Heart right ventricle (tissue), 16 donors: Measurements from ENCODE around the gene RAX. TPM values are rescaled to one million over a fixed set of nuclear protein-coding genes. Genes with fewer than 3 reads are reported as not detected.
A peak's percentile ranks its signal among the peaks of the same experiment; 100 is the strongest.

Experiments used
- ATAC-seq, 8 donors: fragments of 200-7000 bp; cut with Tn5 transposase; one replicate each; pipeline ENCODE4 v1.9.1; 2020; ENCODE audit warnings: mild to moderate bottlenecking in 8 of 8, moderate library complexity in 8 of 8, moderate number of reproducible peaks in 1 of 8
- DNase-seq, 2 donors: peaks; one replicate each; pipeline ENCODE4 v3.0.0-alpha.2; 2020
- H3K27ac ChIP-seq, 10 donors: fragments of 200-600 bp; sonication (generic) in 2 of 10; one replicate each; pipeline versions ENCODE4 v1.5.0 to v1.8.0; 2020 to 2022; ENCODE audit warnings: mild to moderate bottlenecking in 3 of 10
- H3K27me3 ChIP-seq, 7 donors: fragments of 200-600 bp; one replicate each; pipeline ENCODE4 v1.8.0; 2021 to 2022; ENCODE audit warnings: mild to moderate bottlenecking in 2 of 7
- H3K36me3 ChIP-seq, 9 donors: fragments of 200-600 bp; sonication (generic) in 1 of 9; one replicate each; pipeline versions ENCODE4 v1.5.0 to v1.8.0; 2020 to 2022; ENCODE audit warnings: mild to moderate bottlenecking in 2 of 9
- H3K4me1 ChIP-seq, 9 donors: fragments of 200-600 bp; sonication (generic) in 1 of 9; one replicate each; pipeline versions ENCODE4 v1.5.0 to v1.8.0; 2020 to 2022; ENCODE audit warnings: mild to moderate bottlenecking in 4 of 9
- H3K4me3 ChIP-seq, 10 donors: fragments of 200-600 bp; sonication (generic) in 2 of 10; one replicate each; pipeline versions ENCODE4 v1.5.0 to v1.8.0; 2020 to 2022; ENCODE audit warnings: mild to moderate bottlenecking in 7 of 10, moderate library complexity in 2 of 10
- H3K9me3 ChIP-seq, 11 donors: fragments of 200-600 bp in 10 of 11; sonication (generic) in 2 of 11; one replicate each; pipeline versions ENCODE4 v1.5.0 to v1.8.0; 2013 to 2022; ENCODE audit warnings: mild to moderate bottlenecking in 2 of 11, control low read depth in 1 of 11, moderate library complexity in 1 of 11
- CTCF ChIP-seq, 9 donors: fragments of 200-600 bp; sonication (generic) in 2 of 9; IDR thresholded peaks; one replicate each; pipeline versions ENCODE4 v1.5.0 to v1.8.0; 2021 to 2022; ENCODE audit warnings: antibody characterized with exemption in 9 of 9, mild to moderate bottlenecking in 5 of 9, moderate library complexity in 1 of 9
- WGBS, 2 donors: extraction: QIAGEN DNeasy Blood & Tissue Kit; methylation state at CpG; one replicate each; pipeline ENCODE4 v1.1.7; 2013; ENCODE audit warnings: inconsistent platforms in 1 of 2; 5-methylcytosine and 5-hydroxymethylcytosine counted together
- intact Hi-C, 10 donors: fragments of 100-400 bp; cut with DNase I; formaldehyde crosslinking; loops; one replicate each; pipeline versions ENCODE4 v1.11.1 to v1.14.2; 2022
- polyA plus RNA-seq, 2 donors: library from polyadenylated mRNA; stranded (reverse); fragments of 200-250 nt; gene quantifications; one replicate each; pipeline ENCODE4 v1.2.3, GENCODE V29; 2013
- total RNA-seq, 10 donors: library from RNA; stranded (reverse); fragmentation: NEBNext Ultra II Directional in 3 of 10; extraction: Animal tissue kit (Norgen Biotek cat#: 25700) in 3 of 10; gene quantifications; one replicate each; pipeline versions ENCODE4 v1.2.1 to v1.2.4, GENCODE V29; 2021 to 2023
- donor health status: Arrhythmogenic right ventricular cardiomyopathy.
- donor health status: ischemic (EF 13 %, LVEDD 7.1; RV severe dilation, severe dysfunction).
- donor health status: healthy with polysubstance abuse.
- donor health status: DM: no; HTN: yes; CAD: no.
- donor health status: DM: no; HTN: no; CAD: no.
- donor health status: ischemic (EF 25% LVEDD 6.9; RV normal size, moderate dysfunction).
- donor health status: ischemic (EF 25% LVEDD 5.7; RV mildly dilated, moderate dysfunction).
- donor health status: healthy.
- donor health status: DM: yes; HTN: yes; CAD: no.
- donor health status: Ischemic cardiomyopathy.
- donor health status: ischemic (EF 35%, LVEDD 5.7; RV mildly dilated, moderate dysfunction).
- donor health status: nonischemic (EF 11% LVEDD 7.7; RV severe dilation, severe dysfunction).
- donor health status: DM: yes; HTN: yes; CAD: no.
- donor health status: PGD.
- donor health status: ischemic (EF 29% LVEDD 5.4; RV normal size, mild dysfunction).
- donor health status: nonischemic (EF 23%, LVEDD 6.1; RV moderate dilation, normal function).

The RAX gene
- total and polyA plus RNA-seq, 12 donors = not detected

GRCh38 chr18:59249199-59249774 is 24.0 kb downstream of the RAX start:
- H3K27ac ChIP-seq = no peak overlapping the region
- DNase-seq (peak in 1 of 2 donors; percentile 42), ATAC-seq (peak in 4 of 8 donors; percentile 33 to 64 (median 45))
- H3K27me3 ChIP-seq = peaks cover 8 to 56% (median 41%) of the 10 kb centered on the region in 7 donors
- H3K4me1 ChIP-seq = no peaks in the 10 kb centered on the region
- no peaks in the 10 kb centered on the region for H3K9me3 ChIP-seq
- intact Hi-C loops = loop anchor here in 8 of 10 donors (2.0 to 10.0 kb wide), 4 partner anchors 56 to 154 kb away; no protein-coding TSS in a partner anchor
- H3K4me3 ChIP-seq = no peak overlapping the region
- H3K36me3 ChIP-seq = no peaks in the 10 kb centered on the region
- peak; percentile 22 to 75 (median 66) for TF ChIP-seq CTCF (IDR thresholded peaks at IDR 0.05)
- 22 to 23% methylated on average over 5 of the region's 5 CpGs for WGBS, 2 donors

- Histone ChIP-seq H3K9me3 (no peaks in the 10 kb centered on the region), H3K27me3 (peaks cover 8 to 60% (median 46%) of the 10 kb centered on the region in 7 donors), H3K27ac (no peak overlapping the region), H3K36me3 (no peaks in the 10 kb centered on the region), H3K4me3 (no peak overlapping the region), H3K4me1 (no peaks in the 10 kb centered on the region)
- intact Hi-C loops = loop anchor here in 5 of 10 donors (5.0 to 10.0 kb wide), 2 partner anchors 58 to 156 kb away; no protein-coding TSS in a partner anchor
- WGBS, 2 donors = 22 to 31% methylated on average over 4 of the region's 4 CpGs
- no peak for ATAC-seq
- no peak for TF ChIP-seq CTCF (IDR thresholded peaks at IDR 0.05)
- no peak for DNase-seq
Measured at GRCh38 chr18:59246796-59247195, 26.5 kb downstream of the RAX start.

- 89 to 100% methylated on average over 2 of the region's 2 CpGs for WGBS, 2 donors
- no peak overlapping the region for H3K27ac ChIP-seq
- H3K4me3 ChIP-seq = no peak overlapping the region
- H3K9me3 ChIP-seq = peaks cover 0 to 4% (median 0%) of the 10 kb centered on the region in 11 donors
- H3K27me3 ChIP-seq = peaks cover 8 to 49% (median 42%) of the 10 kb centered on the region in 7 donors
- DNase-seq (no peak), ATAC-seq (no peak)
- no peaks in the 10 kb centered on the region for H3K4me1 ChIP-seq
- intact Hi-C loops = loop anchor here in 2 of 10 donors (5.0 to 10.0 kb wide), 2 partner anchors 62 to 526 kb away; no protein-coding TSS in a partner anchor
- no peak for TF ChIP-seq CTCF (IDR thresholded peaks at IDR 0.05)
- H3K36me3 ChIP-seq = no peaks in the 10 kb centered on the region
Measured at GRCh38 chr18:59242906-59243305, 30.3 kb downstream of the RAX start.

- no peak for DNase-seq
- 50 to 52% methylated on average over 4 of the region's 4 CpGs for WGBS, 2 donors
- peaks cover 0 to 4% (median 0%) of the 10 kb centered on the region in 11 donors for H3K9me3 ChIP-seq
- H3K27me3 ChIP-seq = peaks cover 0 to 20% (median 10%) of the 10 kb centered on the region in 7 donors
- no peaks in the 10 kb centered on the region for H3K36me3 ChIP-seq
- TF ChIP-seq CTCF (IDR thresholded peaks at IDR 0.05) = no peak
- ATAC-seq = no peak
- no peak overlapping the region for H3K4me3 ChIP-seq
- H3K4me1 ChIP-seq = no peaks in the 10 kb centered on the region
- H3K27ac ChIP-seq = no peak overlapping the region
- intact Hi-C loops = loop anchor here in 2 of 10 donors (5.0 to 10.0 kb wide), 2 partner anchors 65 to 522 kb away; no protein-coding TSS in a partner anchor
Measured at GRCh38 chr18:59239642-59240041, 33.6 kb downstream of the RAX start.
